NB4 (cell line): Measurements from ENCODE around the gene ZC3H12D.

Experiments
- DNase-seq: peaks from one replicate; pipeline ENCODE4 v3.0.0; 2010; ENCODE audit warnings: low read depth
- H3K4me3 ChIP-seq: one replicate; pipeline ENCODE4 v1.5.1; 2011; ENCODE audit warnings: mild to moderate bottlenecking, low read depth, low read length, moderate library complexity
- CTCF ChIP-seq: IDR thresholded peaks from one replicate; pipeline ENCODE4 v1.5.1; 2012; ENCODE audit warnings: low read depth, low read length
- MAX ChIP-seq: IDR thresholded peaks from 2 replicates; pipeline ENCODE4 v1.6.1; 2011; ENCODE audit warnings: low read depth, low read length
- MYC ChIP-seq: IDR thresholded peaks from 2 replicates; pipeline ENCODE4 v1.6.1; 2011; ENCODE audit warnings: low read depth, low read length
- POLR2A ChIP-seq: IDR thresholded peaks from 2 replicates; pipeline ENCODE4 v1.6.1; 2011; ENCODE audit warnings: mild to moderate bottlenecking; ENCODE audit not compliant: insufficient read length; ENCODE audit errors: extremely low read depth

The ZC3H12D gene

GRCh38 chr6:149438855-149439254 lies 46.0 kb downstream of the ZC3H12D start:
- no peak overlapping the region for H3K4me3 ChIP-seq
- TF ChIP-seq MYC (no peak), CTCF (no peak), POLR2A (no peak), MAX (no peak)
- no peak for DNase-seq

- DNase-seq = no peak
- TF ChIP-seq POLR2A = no peak
- no peak for TF ChIP-seq CTCF
- no peak for TF ChIP-seq MYC
- TF ChIP-seq MAX = no peak
- no peak overlapping the region for H3K4me3 ChIP-seq
Measured at GRCh38 chr6:149437212-149437611, 47.6 kb downstream of the ZC3H12D start.

- DNase-seq = no peak
- TF ChIP-seq POLR2A = no peak
- no peak for TF ChIP-seq MAX
- TF ChIP-seq MYC = no peak
- no peak for TF ChIP-seq CTCF
- no peak overlapping the region for H3K4me3 ChIP-seq
Measured at GRCh38 chr6:149436647-149437046, 48.2 kb downstream of the ZC3H12D start.

GRCh38 chr6:149435919-149436586 lies 48.8 kb downstream of the ZC3H12D start:
- TF ChIP-seq MYC (no peak), MAX (no peak), CTCF (no peak), POLR2A (no peak)
- no peak overlapping the region for H3K4me3 ChIP-seq
- no peak for DNase-seq

DNA sequence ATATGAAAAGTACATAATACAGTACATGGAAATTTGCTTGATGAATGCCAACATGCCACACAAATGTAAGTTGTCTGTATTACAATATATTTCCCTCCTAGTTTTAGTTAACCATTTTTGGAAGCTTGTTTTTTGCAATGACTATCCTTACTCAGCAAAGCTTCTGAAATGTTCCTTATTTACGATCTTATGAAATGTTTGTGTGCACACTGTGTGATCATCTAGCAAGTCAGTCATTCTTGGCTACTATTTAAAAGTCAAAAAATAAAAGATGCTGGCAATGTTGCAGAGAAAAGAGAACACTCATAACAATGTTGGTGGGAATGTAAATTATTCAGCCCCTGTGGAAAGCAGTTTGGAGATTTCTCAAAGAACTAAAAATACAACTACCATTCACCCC lies 50.9 kb downstream of the ZC3H12D start:
- DNase-seq = no peak
- H3K4me3 ChIP-seq = no peak overlapping the region
- TF ChIP-seq CTCF = no peak
- TF ChIP-seq MYC = no peak
- TF ChIP-seq POLR2A = no peak
- TF ChIP-seq MAX = no peak

DNA sequence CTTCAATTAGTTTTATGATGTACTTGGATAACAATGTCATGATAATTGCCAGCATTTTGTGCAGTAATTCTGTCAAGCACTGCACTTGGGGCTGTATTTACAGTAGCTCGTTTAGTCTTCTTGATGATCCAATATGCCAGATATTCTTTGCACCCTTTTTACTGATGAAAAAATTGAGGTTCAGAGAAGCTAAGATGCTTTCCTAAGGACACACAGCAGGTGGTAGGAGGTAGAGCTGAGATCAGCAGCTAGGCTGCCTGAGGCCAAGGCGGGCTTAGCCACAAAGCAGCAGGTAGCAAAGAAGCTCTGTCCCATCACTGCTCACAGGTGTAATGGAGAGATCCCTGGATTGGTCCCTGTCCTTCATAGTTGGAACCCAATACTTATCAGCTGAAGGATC lies 51.4 kb downstream of the ZC3H12D start:
- H3K4me3 ChIP-seq = no peak overlapping the region
- TF ChIP-seq CTCF (no peak), MYC (no peak), POLR2A (no peak), MAX (no peak)
- no peak for DNase-seq
